ENCODE data around the gene HOXA9.
A peak's percentile ranks its signal among the peaks of the same experiment; 100 is the strongest.

The HOXA9 gene

DNA sequence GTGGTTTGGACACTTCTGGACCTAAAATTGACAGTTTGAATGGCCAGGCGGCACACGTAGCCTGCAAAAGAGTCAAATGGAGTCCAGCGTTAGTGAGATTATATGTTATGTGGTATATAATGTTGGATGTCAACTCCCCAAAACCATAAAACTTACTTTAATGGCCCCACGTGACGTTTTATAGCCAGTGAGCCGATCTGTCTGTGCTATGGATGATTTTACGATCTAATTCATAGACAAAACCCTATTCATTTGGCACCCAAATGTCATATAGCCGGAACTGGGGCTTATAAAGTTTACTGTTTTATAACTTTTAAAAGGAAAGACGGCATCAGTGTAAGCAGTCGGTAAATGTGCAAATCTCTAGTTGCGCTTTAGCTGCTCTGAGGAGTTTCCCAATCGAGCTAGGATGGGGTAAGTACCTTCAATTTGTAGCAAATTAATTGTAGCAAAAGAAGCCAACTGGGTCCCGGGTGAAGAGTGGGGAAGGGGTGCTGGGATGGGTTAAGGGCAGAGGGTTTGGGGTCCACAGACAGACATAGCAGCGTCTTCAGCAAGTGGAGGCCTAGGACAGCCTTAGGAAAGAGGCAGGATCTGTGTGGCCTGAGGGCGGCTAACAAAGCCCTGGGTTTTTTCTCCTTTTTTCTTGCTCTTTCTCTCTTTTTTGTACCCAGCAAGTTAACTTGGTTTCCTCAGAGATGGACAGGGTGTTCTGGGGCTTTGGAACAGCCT is 25.0 kb downstream of the HOXA9 start (continued):
- TF ChIP-seq ZNF585B (tag by site-specific recombination; IDR thresholded peaks at IDR 0.05) (no peak), ZSCAN18 (tag by site-specific recombination; IDR thresholded peaks at IDR 0.05) (no peak), ZNF600 (tag by site-specific recombination; IDR thresholded peaks at IDR 0.05) (no peak), GLI4 (tag by site-specific recombination; IDR thresholded peaks at IDR 0.05) (no peak), ZNF211 (tag by site-specific recombination; IDR thresholded peaks at IDR 0.05; ENCODE audit: low read depth) (no peak), ZNF596 (tag by site-specific recombination; IDR thresholded peaks at IDR 0.05) (no peak), ZNF707 (tag by site-specific recombination; IDR thresholded peaks at IDR 0.05) (no peak), KLF10 (tag by site-specific recombination; IDR thresholded peaks at IDR 0.05) (peak; percentile 65), ZFP69B (tag by site-specific recombination; IDR thresholded peaks at IDR 0.05) (no peak), ZNF837 (tag by site-specific recombination; IDR thresholded peaks at IDR 0.05) (no peak), BCL11A (tag by site-specific recombination; IDR thresholded peaks at IDR 0.05; ENCODE audit: low read depth) (peak; percentile 59; the same call in 1 of the 2 replicates), ZNF433 (tag by site-specific recombination; IDR thresholded peaks at IDR 0.05; ENCODE audit: low read depth) (no peak)

- H3K36me3 ChIP-seq (ENCODE audit: control insufficient read depth in 2 of 2, insufficient read depth in 1 of 2, low read length in 2 of 2), result peaks cover 0 to 40% of the 10 kb centered on the region in 2 experiments; a peak in 1 of 3 replicates
- ChIA-PET CTCF (interaction anchor here (1.2 to 2.5 kb wide), 3 partner anchors 9 to 289 kb away, joined by 3 to 12 read pairs (median 4); no protein-coding TSS in a partner anchor), POLR2A (interaction anchor here (0.6 to 1.3 kb wide), 2 partner anchors 19 to 21 kb away, joined by 3 read pairs; no protein-coding TSS in a partner anchor)
- peak overlapping the region; percentile 98 for H3K27ac ChIP-seq (ENCODE audit: extremely low read depth, low read depth, low read length)
- H3K4me3 ChIP-seq (ENCODE audit: low read depth, low read length), result no peak overlapping the region
- H3K4me1 ChIP-seq (ENCODE audit: control insufficient read depth, insufficient read depth, low read length), result peaks cover 38% of the 10 kb centered on the region
- H3K9me3 ChIP-seq (ENCODE audit: control insufficient read depth, insufficient read depth, low read depth, low read length), result no peaks in the 10 kb centered on the region
- TF ChIP-seq SP2 (tag by site-specific recombination; IDR thresholded peaks at IDR 0.05), result peak; percentile 10; the same call in 1 of the 2 replicates
- TF ChIP-seq ZBTB20 (tag by site-specific recombination; IDR thresholded peaks at IDR 0.05), result 0 out of 2 replicates have a peak, but pooled peaks have one; percentile 25
- no peak for TF ChIP-seq SALL2 (tag by site-specific recombination; IDR thresholded peaks at IDR 0.05; ENCODE audit: borderline replicate concordance)
- no peak for TF ChIP-seq ZNF341 (tag by site-specific recombination; IDR thresholded peaks at IDR 0.05; ENCODE audit: low read depth)
- TF ChIP-seq, protein P1, sequence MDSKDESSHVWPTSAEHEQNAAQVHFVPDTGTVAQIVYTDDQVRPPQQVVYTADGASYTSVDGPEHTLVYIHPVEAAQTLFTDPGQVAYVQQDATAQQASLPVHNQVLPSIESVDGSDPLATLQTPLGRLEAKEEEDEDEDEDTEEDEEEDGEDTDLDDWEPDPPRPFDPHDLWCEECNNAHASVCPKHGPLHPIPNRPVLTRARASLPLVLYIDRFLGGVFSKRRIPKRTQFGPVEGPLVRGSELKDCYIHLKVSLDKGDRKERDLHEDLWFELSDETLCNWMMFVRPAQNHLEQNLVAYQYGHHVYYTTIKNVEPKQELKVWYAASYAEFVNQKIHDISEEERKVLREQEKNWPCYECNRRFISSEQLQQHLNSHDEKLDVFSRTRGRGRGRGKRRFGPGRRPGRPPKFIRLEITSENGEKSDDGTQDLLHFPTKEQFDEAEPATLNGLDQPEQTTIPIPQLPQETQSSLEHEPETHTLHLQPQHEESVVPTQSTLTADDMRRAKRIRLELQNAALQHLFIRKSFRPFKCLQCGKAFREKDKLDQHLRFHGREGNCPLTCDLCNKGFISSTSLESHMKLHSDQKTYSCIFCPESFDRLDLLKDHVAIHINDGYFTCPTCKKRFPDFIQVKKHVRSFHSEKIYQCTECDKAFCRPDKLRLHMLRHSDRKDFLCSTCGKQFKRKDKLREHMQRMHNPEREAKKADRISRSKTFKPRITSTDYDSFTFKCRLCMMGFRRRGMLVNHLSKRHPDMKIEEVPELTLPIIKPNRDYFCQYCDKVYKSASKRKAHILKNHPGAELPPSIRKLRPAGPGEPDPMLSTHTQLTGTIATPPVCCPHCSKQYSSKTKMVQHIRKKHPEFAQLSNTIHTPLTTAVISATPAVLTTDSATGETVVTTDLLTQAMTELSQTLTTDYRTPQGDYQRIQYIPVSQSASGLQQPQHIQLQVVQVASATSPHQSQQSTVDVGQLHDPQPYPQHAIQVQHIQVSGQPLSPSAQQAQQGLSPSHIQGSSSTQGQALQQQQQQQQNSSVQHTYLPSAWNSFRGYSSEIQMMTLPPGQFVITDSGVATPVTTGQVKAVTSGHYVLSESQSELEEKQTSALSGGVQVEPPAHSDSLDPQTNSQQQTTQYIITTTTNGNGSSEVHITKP (tag by site-specific recombination; IDR thresholded peaks at IDR 0.05), result peak; percentile 49
- TF ChIP-seq, protein P2, sequence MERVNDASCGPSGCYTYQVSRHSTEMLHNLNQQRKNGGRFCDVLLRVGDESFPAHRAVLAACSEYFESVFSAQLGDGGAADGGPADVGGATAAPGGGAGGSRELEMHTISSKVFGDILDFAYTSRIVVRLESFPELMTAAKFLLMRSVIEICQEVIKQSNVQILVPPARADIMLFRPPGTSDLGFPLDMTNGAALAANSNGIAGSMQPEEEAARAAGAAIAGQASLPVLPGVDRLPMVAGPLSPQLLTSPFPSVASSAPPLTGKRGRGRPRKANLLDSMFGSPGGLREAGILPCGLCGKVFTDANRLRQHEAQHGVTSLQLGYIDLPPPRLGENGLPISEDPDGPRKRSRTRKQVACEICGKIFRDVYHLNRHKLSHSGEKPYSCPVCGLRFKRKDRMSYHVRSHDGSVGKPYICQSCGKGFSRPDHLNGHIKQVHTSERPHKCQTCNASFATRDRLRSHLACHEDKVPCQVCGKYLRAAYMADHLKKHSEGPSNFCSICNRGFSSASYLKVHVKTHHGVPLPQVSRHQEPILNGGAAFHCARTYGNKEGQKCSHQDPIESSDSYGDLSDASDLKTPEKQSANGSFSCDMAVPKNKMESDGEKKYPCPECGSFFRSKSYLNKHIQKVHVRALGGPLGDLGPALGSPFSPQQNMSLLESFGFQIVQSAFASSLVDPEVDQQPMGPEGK (tag by site-specific recombination; IDR thresholded peaks at IDR 0.05), result peak; percentile 89
- no peak for TF ChIP-seq ZNF391 (tag by site-specific recombination; IDR thresholded peaks at IDR 0.05; ENCODE audit: borderline replicate concordance, low read depth)
- peak; percentile 60 for TF ChIP-seq ZBTB8A (tag by site-specific recombination; IDR thresholded peaks at IDR 0.05)
- TF ChIP-seq ZNF335 (tag by site-specific recombination; conservative IDR thresholded peaks at IDR 0.05), result peak; percentile 15; the same call in 1 of the 2 replicates
- peak; percentile 66 for TF ChIP-seq ZNF366 (tag by site-specific recombination; conservative IDR thresholded peaks at IDR 0.05)
- TF ChIP-seq ZBTB26 (tag by site-specific recombination; optimal IDR thresholded peaks at IDR 0.05), result peak; percentile 48
- TF ChIP-seq KLF16 (tag by site-specific recombination; IDR thresholded peaks at IDR 0.05), result no peak
- no peak for TF ChIP-seq SCRT2 (tag by site-specific recombination; IDR thresholded peaks at IDR 0.05)
- 0 out of 2 replicates have a peak, but pooled peaks have one; percentile 13 for TF ChIP-seq ZFP37 (tag by site-specific recombination; IDR thresholded peaks at IDR 0.05)
- peak; percentile 87 for TF ChIP-seq PRDM1 (tag by site-specific recombination; IDR thresholded peaks at IDR 0.05)
Observed at GRCh38 chr7:27139334-27140125, 25.8 kb downstream of the HOXA9 start.
